ENCODE results near the gene SLC25A41. TPM values are rescaled to one million over a fixed set of nuclear protein-coding genes. Genes with fewer than 3 reads are reported as not detected.
A peak's percentile ranks its signal among the peaks of the same experiment; 100 is the strongest.

The SLC25A41 gene
- polyA plus RNA-seq, 5 donors, result 0.26 to 1.3 (median 0.57) TPM

GRCh38 chr19:6460099-6460884 is 26.7 kb upstream of the SLC25A41 start:
- DNase-seq, result peak; percentile 97

GRCh38 chr19:6459262-6460098 is 25.9 kb upstream of the SLC25A41 start, which contains the start of gene SLC25A23:
Gene SLC25A23 (minus strand): TSS chr19:6459792. CDS start chr19:6459628, 164 bp downstream.
- peak; percentile 67 to 75 for DNase-seq

- DNase-seq, result no peak
These were observed 25.2 kb upstream of the SLC25A41 start for GRCh38 chr19:6458695-6459261.

- no peak for DNase-seq
These were observed 24.6 kb upstream of the SLC25A41 start for GRCh38 chr19:6457958-6458694.

- DNase-seq, result no peak
These were observed 22.4 kb upstream of the SLC25A41 start for GRCh38 chr19:6455924-6456323.

GRCh38 chr19:6453951-6454565 is 20.5 kb upstream of the SLC25A41 start:
- no peak for DNase-seq

GRCh38 chr19:6452899-6453298 is 19.3 kb upstream of the SLC25A41 start:
- DNase-seq, result no peak

GRCh38 chr19:6452223-6452614 is 18.7 kb upstream of the SLC25A41 start:
- no peak for DNase-seq

- DNase-seq, result no peak
These were observed 18.1 kb upstream of the SLC25A41 start for GRCh38 chr19:6451583-6452222.

GRCh38 chr19:6450166-6450565 is 16.6 kb upstream of the SLC25A41 start:
- DNase-seq, result no peak

GRCh38 chr19:6448045-6448444 is 14.5 kb upstream of the SLC25A41 start:
- DNase-seq, result no peak

- no peak for DNase-seq
These were observed 12.9 kb upstream of the SLC25A41 start for GRCh38 chr19:6446452-6446851.

GRCh38 chr19:6443986-6444385 is 10.4 kb upstream of the SLC25A41 start:
- DNase-seq, result no peak

GRCh38 chr19:6442087-6442688 is 8.6 kb upstream of the SLC25A41 start:
- no peak for DNase-seq

GRCh38 chr19:6440905-6441304 is 7.3 kb upstream of the SLC25A41 start:
- no peak for DNase-seq

GRCh38 chr19:6439743-6440142 is 6.2 kb upstream of the SLC25A41 start:
- DNase-seq, result no peak

- no peak for DNase-seq
These were observed 398 bp downstream of the SLC25A41 start for GRCh38 chr19:6433165-6433564.

GRCh38 chr19:6431891-6432290 is 1.7 kb downstream of the SLC25A41 start:
- no peak for DNase-seq

GRCh38 chr19:6429419-6430221 is 3.9 kb downstream of the SLC25A41 start:
- DNase-seq, result no peak
